ENCODE data around the gene CAPRIN2. TPM values are rescaled to one million over a fixed set of nuclear protein-coding genes. Genes with fewer than 3 reads are reported as not detected.

The CAPRIN2 gene
- polyA plus RNA-seq, 3 donors: 1.4 to 10.3 (median 2.0) TPM

- no peak overlapping the region for H3K4me2 ChIP-seq (replicated peaks; ENCODE audit: extremely low read depth, low read length, poor library complexity, severe bottlenecking)
- 100% methylated on average over 1 of the region's 7 CpGs for WGBS (ENCODE audit: insufficient coverage)
- H3K36me3 ChIP-seq (replicated peaks in 1 of 2; ENCODE audit: control insufficient read depth in 1 of 2, insufficient read depth in 2 of 2, low read length in 2 of 2): no peaks in the 10 kb centered on the region
- H3K27me3 ChIP-seq (ENCODE audit: control insufficient read depth in 2 of 2, insufficient read depth in 2 of 2, low read length in 2 of 2): no peaks in the 10 kb centered on the region
- peaks cover 39% of the 10 kb centered on the region for H3K79me2 ChIP-seq (ENCODE audit: insufficient read depth, low read length)
- H3K27me3 Mint-ChIP-seq (ENCODE audit: low read depth in 3 of 3): peaks cover 2 to 10% (median 4%) of the 10 kb centered on the region in 3 donors
- no peak overlapping the region for H3K4me3 ChIP-seq (replicated peaks in 1 of 3; ENCODE audit: low read depth in 2 of 3, low read length in 3 of 3)
- no peak for TF ChIP-seq CTCF (IDR thresholded peaks at IDR 0.05)
- no peaks in the 10 kb centered on the region for H3K9me3 Mint-ChIP-seq
- DNase-seq: no peak
- peaks cover 30% of the 10 kb centered on the region for H3K4me1 Mint-ChIP-seq
- H3K4me1 ChIP-seq (ENCODE audit: control insufficient read depth in 1 of 2, insufficient read depth in 2 of 2, low read length in 2 of 2): peaks cover 20 to 32% of the 10 kb centered on the region in 2 donors
- no peaks in the 10 kb centered on the region for H3K36me3 Mint-ChIP-seq
- no peaks in the 10 kb centered on the region for H3K9me3 ChIP-seq (replicated peaks in 1 of 2; ENCODE audit: control insufficient read depth in 1 of 2, insufficient read depth in 1 of 2, low read length in 2 of 2)
- H3K27ac Mint-ChIP-seq: no peak overlapping the region
- H3K4me3 Mint-ChIP-seq: no peak overlapping the region
- H4K20me1 ChIP-seq (ENCODE audit: insufficient read depth, low read length): peaks cover 5% of the 10 kb centered on the region
- no peak overlapping the region for H3K27ac ChIP-seq (ENCODE audit: low read depth in 1 of 2, low read length in 2 of 2)
- H2AFZ ChIP-seq (ENCODE audit: insufficient read depth, low read depth, low read length, poor library complexity, severe bottlenecking): no peak overlapping the region
- intact Hi-C loops (cut with micrococcal nuclease): loop anchor here in 1 of 2 donors (10.0 kb wide), 1 partner anchor 58 kb away; the partner anchor contains the start of gene CAPRIN2
- H3K9ac ChIP-seq (ENCODE audit: insufficient read depth, low read length, poor library complexity, severe bottlenecking): no peak overlapping the region
These were observed 57.8 kb downstream of the CAPRIN2 start for GRCh38 chr12:30696943-30697342.

GRCh38 chr12:30696486-30696885 lies 58.3 kb downstream of the CAPRIN2 start:
- no peak overlapping the region for H3K9ac ChIP-seq (ENCODE audit: insufficient read depth, low read length, poor library complexity, severe bottlenecking)
- H3K27me3 ChIP-seq (ENCODE audit: control insufficient read depth in 2 of 2, insufficient read depth in 2 of 2, low read length in 2 of 2): no peaks in the 10 kb centered on the region
- peak overlapping the region in 1 of 2 donors; percentile 92 for H3K4me3 Mint-ChIP-seq
- peak overlapping the region in 1 of 2 donors; percentile 83 for H3K27ac ChIP-seq (ENCODE audit: low read depth in 1 of 2, low read length in 2 of 2)
- H3K36me3 ChIP-seq (replicated peaks in 1 of 2; ENCODE audit: control insufficient read depth in 1 of 2, insufficient read depth in 2 of 2, low read length in 2 of 2): no peaks in the 10 kb centered on the region
- H4K20me1 ChIP-seq (ENCODE audit: insufficient read depth, low read length): peaks cover 5% of the 10 kb centered on the region
- H3K27me3 Mint-ChIP-seq (ENCODE audit: low read depth in 3 of 3): peaks cover 2 to 10% (median 4%) of the 10 kb centered on the region in 3 donors
- no peaks in the 10 kb centered on the region for H3K9me3 ChIP-seq (replicated peaks in 1 of 2; ENCODE audit: control insufficient read depth in 1 of 2, insufficient read depth in 1 of 2, low read length in 2 of 2)
- peak overlapping the region; percentile 90 for H2AFZ ChIP-seq (ENCODE audit: insufficient read depth, low read depth, low read length, poor library complexity, severe bottlenecking)
- TF ChIP-seq CTCF (IDR thresholded peaks at IDR 0.05): no peak
- H3K9me3 Mint-ChIP-seq: no peaks in the 10 kb centered on the region
- H3K4me3 ChIP-seq (replicated peaks in 1 of 3; ENCODE audit: low read depth in 2 of 3, low read length in 3 of 3): peak overlapping the region in 1 of 3 experiments; percentile 94
- no peaks in the 10 kb centered on the region for H3K36me3 Mint-ChIP-seq
- 96% methylated on average over 10 of the region's 14 CpGs for WGBS (ENCODE audit: insufficient coverage)
- H3K79me2 ChIP-seq (ENCODE audit: insufficient read depth, low read length): peaks cover 43% of the 10 kb centered on the region
- H3K4me1 Mint-ChIP-seq: peaks cover 32% of the 10 kb centered on the region
- peak overlapping the region in 4 of 7 donors; percentile 51 to 94 (median 88) for H3K27ac Mint-ChIP-seq
- peaks cover 20 to 32% of the 10 kb centered on the region in 2 donors for H3K4me1 ChIP-seq (ENCODE audit: control insufficient read depth in 1 of 2, insufficient read depth in 2 of 2, low read length in 2 of 2)
- intact Hi-C loops (cut with micrococcal nuclease): loop anchor here in 1 of 2 donors (10.0 kb wide), 1 partner anchor 58 kb away; the partner anchor contains the start of gene CAPRIN2
- H3K4me2 ChIP-seq (replicated peaks; ENCODE audit: extremely low read depth, low read length, poor library complexity, severe bottlenecking): peak overlapping the region; percentile 99
- DNase-seq: no peak

All from CD14-positive monocyte (primary cell).